GM18868 (cell line): ENCODE data around the gene BBS1.
"Not testable (repeated sequence)": the region's sequence is repeated elsewhere in the genome, so short reads cannot be mapped to it uniquely, and the experiment has no call there.

ENCODE experiments used
- ATAC-seq: cut with Tn5 transposase; IDR thresholded peaks from one replicate; pipeline ENCODE4 v1.9.1; 2021; ENCODE audit warnings: mild to moderate bottlenecking, moderate library complexity; ENCODE audit not compliant: unreplicated experiment

BBS1 gene

GRCh38 chr11:66523611-66524010 lies 13.2 kb downstream of the BBS1 start:
- ATAC-seq = no peak

GRCh38 chr11:66524304-66525040 lies 14.0 kb downstream of the BBS1 start:
- no peak for ATAC-seq

GRCh38 chr11:66529069-66529468 lies 18.6 kb downstream of the BBS1 start:
- ATAC-seq = no peak

DNA sequence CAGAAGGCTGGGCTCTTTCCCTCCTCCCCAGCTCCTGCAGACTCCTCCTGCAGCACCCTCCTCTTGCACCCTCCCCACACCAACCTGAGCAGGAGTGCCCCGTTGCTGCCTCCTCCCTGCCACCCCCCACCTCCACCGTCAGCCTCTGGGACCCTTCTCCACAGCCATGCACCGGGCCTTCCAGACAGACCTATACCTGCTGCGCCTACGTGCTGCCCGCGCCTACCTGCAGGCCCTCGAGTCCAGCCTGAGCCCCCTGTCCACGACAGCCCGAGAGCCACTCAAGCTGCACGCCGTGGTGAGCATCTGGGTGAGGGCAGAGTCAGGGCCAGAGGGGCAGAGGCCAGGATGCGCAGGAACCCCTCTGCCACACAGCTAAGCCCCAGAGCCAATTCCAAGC lies 19.2 kb downstream of the BBS1 start:
- ATAC-seq = no peak

- ATAC-seq = no peak
These were observed 20.7 kb downstream of the BBS1 start for GRCh38 chr11:66530927-66531709.

GRCh38 chr11:66531841-66532240 lies 21.4 kb downstream of the BBS1 start:
- no peak for ATAC-seq

GRCh38 chr11:66532784-66533183 lies 22.3 kb downstream of the BBS1 start:
- ATAC-seq = no peak

GRCh38 chr11:66539170-66539869 lies 28.9 kb downstream of the BBS1 start:
- no peak for ATAC-seq

- no peak for ATAC-seq
These were observed 29.4 kb downstream of the BBS1 start for GRCh38 chr11:66539870-66540213.

DNA sequence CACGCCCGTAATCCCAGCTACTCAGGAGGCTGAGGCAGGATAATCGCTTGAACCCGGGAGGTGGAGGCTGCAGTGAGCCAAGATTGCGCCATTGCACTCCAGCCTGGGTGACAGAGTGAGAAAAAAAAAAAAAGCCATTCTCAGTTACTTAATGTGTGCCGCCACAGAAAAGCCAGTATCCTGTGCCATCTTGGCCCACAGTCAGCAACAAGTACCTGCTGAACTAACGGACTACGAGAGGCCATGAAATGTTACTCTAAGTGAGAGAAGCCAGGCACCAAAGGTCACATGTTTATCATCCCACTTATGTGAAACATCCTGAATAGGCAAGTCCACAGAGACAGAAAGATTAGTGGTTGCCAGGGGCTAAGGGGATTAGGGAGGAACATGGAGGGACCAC lies 30.2 kb downstream of the BBS1 start:
- not testable (repeated sequence) for ATAC-seq

DNA sequence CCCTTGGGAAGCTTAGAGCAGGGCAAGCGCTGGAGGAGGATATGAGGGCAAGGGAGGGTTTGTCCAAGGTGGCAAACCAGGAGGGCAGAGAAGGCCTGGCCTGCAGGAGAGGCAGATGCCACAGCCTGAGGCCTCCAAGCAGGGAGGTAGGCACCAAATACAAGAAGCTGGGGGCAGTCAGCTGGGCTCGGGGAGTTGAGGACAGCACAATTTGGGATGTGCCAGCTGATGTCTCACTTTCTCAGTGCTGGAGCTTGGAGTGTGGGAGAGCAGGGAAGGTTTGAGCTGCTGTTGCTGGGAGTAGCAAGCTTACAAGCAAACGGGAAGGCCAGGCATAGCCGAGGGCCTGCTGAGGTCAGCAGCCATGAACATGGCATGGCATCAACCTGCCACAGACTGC lies 31.5 kb downstream of the BBS1 start:
- ATAC-seq = no peak

DNA sequence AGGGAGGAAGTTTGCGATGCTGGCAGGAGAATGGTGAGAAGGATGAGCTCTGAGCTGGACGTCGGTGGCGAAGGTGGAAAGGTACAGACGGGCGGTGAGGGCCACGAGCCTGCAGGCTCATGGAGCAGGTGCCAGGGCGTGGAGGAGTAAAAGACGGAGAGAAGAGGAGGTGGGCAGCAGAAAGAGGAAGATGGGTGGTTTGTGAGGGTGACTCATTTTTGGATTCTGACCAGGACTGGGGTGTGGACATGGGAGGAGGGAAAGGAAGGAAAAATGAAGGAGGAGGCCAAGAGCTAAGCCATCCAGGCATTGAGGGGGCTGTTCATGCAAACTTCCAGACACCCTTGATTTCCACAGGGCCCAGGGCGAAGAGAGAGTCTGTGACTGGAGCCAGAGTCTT lies 31.9 kb downstream of the BBS1 start:
- no peak for ATAC-seq

GRCh38 chr11:66543263-66544107 lies 33.0 kb downstream of the BBS1 start:
- no peak for ATAC-seq

DNA sequence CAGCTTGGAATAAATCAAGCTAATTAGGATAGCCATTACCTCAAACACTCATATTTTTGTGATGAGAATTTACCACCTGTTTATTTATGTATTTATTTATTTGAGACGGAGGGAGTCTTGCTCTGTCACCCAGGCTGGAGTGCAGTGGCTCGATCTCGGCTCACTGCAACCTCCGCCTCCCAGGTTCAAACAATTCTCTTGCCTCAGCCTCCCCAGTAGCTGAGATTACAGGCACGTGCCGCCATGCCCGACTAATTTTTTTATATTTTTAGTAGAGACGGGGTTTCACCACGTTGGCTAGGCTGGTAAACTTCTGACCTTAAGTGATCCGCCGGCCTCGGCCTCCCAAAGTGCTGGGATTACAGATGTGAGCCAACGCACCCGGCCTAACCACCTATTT lies 34.5 kb downstream of the BBS1 start:
- not testable (repeated sequence) for ATAC-seq

DNA sequence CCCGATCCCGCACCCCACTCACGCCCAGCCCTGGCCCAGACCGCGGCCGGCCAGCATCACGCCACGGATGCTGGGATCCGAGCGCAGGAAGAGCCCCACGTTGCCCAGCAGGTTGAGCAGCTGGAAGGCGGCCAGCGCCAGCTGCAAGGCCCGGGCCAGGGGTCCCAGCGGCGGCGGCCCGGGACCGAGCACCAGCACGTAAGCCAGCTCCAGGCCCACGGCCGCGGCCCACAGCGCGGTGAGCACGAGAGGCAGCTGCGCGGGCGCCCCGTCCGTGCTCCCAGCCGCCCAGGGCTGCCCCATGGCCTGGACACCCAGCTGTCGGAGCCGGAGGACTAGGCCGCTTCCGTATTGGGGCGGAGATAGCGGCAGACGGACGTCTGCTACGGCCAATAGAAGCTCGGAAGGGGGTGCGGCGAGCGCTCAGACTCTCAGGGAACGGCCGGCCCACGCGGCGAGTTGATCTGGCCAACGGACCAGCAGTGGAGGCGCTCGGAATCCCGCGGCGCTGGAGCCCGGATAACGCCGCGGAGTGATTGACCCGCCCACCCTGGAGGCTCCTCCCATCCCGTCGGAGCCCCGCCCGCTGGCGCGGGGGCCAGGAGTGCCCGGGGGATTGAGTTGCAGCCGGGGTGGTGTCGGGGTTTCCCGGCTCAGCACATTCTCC lies 35.4 kb downstream of the BBS1 start, which contains the start of gene ZDHHC24:
TSS of gene ZDHHC24 (minus strand) at position 348 of the 667 bp plus-strand sequence. CDS start at position 303, 45 bp downstream.
- peak; percentile 81 for ATAC-seq

GRCh38 chr11:66546368-66546965 lies 36.0 kb downstream of the BBS1 start, which contains the start of gene ACTN3:
Gene ACTN3 (plus strand): TSS chr11:66546903. CDS start chr11:66546938, 35 bp downstream.
- ATAC-seq = no peak

DNA sequence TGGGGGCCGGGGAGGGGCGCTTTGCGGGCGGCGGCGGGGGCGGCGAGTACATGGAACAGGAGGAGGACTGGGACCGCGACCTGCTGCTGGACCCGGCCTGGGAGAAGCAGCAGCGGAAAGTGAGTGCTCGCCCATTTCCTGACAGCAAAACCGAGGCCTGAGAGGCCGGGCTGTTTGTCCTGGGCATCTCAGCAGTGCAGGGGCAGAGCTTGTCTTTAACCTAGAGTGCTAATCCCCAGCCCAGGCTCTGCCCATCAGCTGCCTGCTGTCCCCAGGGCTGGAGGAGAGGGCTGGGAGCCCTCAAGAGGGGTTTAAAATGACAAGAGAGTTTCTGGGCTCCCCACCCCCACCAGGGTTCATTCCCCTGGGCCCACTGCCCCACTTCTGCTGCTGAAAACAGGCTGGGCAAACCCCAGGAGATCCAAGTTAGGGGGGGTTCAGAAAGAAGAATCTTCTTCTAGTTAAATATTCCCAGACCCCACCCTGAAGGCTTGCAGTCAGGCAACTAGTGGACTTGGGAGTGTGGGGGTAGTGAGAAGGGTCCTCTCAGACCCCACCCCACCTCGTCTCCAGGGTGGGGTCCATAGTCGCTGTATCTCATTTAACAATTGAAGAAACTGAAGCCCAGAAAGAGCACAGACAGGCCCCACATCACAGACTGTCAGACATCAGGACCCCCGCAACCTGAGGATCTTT lies 36.7 kb downstream of the BBS1 start:
- ATAC-seq = no peak

GRCh38 chr11:66547662-66548009 lies 37.2 kb downstream of the BBS1 start:
- ATAC-seq = no peak

GRCh38 chr11:66548041-66548440 lies 37.6 kb downstream of the BBS1 start:
- no peak for ATAC-seq
